Measurements from ENCODE around the gene KCNH1. TPM values are rescaled to one million over a fixed set of nuclear protein-coding genes. Genes with fewer than 3 reads are reported as not detected.

Gene KCNH1
- polyA plus RNA-seq, 3 donors, result 0.26 to 0.73 (median 0.31) TPM

GRCh38 chr1:210748796-210749195 is 385.2 kb downstream of the KCNH1 start:
- DNase-seq (ENCODE audit: extremely low read depth in 1 of 11, low read depth in 9 of 11, low spot score in 4 of 11), result no peak

- no peak for DNase-seq (ENCODE audit: extremely low read depth in 1 of 11, low read depth in 9 of 11, low spot score in 4 of 11)
Measured at GRCh38 chr1:210747890-210748289, 386.1 kb downstream of the KCNH1 start.

- DNase-seq (ENCODE audit: extremely low read depth in 1 of 11, low read depth in 9 of 11, low spot score in 4 of 11), result no peak
Measured at GRCh38 chr1:210747112-210747511, 386.8 kb downstream of the KCNH1 start.

- no peak for DNase-seq (ENCODE audit: extremely low read depth in 1 of 11, low read depth in 9 of 11, low spot score in 4 of 11)
Measured at GRCh38 chr1:210746024-210746731, 387.8 kb downstream of the KCNH1 start.

GRCh38 chr1:210743038-210743437 is 390.9 kb downstream of the KCNH1 start:
- DNase-seq (ENCODE audit: extremely low read depth in 1 of 11, low read depth in 9 of 11, low spot score in 4 of 11), result no peak

DNA sequence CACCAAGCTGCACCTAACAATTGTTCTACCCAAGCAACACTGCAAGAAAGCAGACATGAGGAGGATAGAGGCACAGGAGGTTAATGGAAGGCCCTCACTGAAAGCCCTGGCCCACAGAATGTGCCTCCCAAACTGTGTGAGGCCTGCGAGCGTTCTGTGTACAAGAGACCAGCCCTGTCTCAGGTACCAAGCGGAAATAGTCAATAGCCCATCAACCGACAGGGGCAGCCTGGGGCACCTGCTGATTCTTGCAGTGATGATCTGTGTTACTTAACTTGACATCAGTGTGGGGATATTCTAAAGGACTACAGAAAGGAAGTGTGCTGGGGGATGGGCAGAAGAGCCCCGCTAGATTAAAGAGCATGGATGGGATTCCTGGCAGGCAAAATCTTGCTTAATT is 392.4 kb downstream of the KCNH1 start:
- no peak for DNase-seq (ENCODE audit: extremely low read depth in 1 of 11, low read depth in 9 of 11, low spot score in 4 of 11)

DNA sequence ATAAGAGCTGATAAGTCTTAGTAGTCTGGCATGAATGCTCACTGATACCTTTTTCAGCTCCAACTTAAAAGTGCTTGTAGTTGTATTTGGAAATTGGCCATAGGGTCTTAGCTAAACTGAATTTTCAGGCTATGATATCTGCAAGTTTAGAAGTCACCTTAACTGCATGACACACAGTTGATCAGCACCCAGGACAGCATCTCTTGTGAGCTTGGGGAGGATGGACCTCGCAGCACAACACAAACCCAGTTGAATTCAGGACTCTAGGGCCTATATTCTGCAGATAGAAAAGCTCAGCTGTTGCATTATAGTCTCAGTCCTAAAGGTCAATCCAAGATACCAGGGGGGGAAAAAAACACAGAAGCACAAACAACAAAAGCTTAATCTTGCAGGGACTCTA is 394.3 kb downstream of the KCNH1 start:
- peak in 1 of 11 donors; percentile 4 for DNase-seq (ENCODE audit: extremely low read depth in 1 of 11, low read depth in 9 of 11, low spot score in 4 of 11)

DNA sequence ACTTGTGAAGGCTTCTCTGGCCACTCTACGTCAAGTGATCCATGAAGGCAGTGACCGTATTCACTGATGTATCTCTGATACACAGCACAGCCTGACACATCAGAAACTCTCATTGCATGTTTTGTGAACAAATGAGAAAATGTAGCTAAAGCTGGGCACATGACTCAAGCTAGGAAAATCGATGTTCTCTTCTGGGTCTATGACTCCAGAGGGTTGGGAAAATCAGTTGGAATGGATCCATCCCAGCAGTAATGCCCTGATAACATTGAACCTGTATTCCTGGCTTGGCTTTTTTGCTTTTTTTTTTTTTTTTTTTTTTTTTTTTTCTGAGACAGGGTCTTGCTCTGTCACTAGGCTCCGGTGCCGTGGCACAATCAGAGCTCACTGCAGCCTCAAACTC is 395.7 kb downstream of the KCNH1 start:
- no peak for DNase-seq (ENCODE audit: extremely low read depth in 1 of 11, low read depth in 9 of 11, low spot score in 4 of 11)

DNA sequence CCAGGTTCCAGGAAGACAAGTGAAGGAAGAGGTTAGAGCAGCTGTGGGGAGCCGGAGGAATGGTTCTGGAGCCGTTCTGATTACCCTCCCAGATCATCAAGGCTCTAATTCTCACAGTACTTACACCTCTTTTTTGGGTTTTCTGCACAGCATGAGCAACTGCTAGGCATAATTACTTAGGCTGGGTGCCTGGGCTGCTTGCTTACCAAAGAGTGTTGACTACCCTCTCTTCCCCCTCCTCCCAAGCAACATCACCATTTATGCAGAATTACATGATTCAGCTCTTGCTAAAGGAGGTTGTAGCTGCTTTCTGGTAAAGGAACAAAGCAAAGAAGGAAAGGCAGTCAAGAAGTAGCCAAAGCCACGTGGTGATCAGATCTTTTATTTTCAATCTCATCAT is 397.2 kb downstream of the KCNH1 start:
- DNase-seq (ENCODE audit: extremely low read depth in 1 of 11, low read depth in 9 of 11, low spot score in 4 of 11), result no peak

DNA sequence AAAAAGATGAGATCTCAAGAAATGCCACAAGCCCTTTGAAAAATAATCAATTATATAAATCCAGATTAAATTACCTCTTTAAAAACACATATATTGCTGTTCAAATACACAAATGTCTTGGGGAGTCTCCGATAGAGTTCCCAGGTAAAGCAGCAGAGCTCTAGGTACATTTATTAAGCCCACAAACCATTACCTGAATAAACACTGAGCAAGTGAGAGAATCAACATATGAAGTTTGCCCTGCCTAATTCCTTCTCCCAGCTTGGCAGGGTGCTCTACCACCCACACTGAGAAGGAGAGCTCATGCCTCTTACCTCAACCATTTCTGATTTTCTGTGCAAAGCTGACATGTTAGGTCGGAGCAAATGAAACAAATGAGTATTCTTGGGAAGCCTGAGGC is 402.4 kb downstream of the KCNH1 start:
- no peak for DNase-seq (ENCODE audit: extremely low read depth in 1 of 11, low read depth in 9 of 11, low spot score in 4 of 11)

- DNase-seq (ENCODE audit: extremely low read depth in 1 of 11, low read depth in 9 of 11, low spot score in 4 of 11), result no peak
Measured at GRCh38 chr1:210731193-210731592, 402.8 kb downstream of the KCNH1 start.

DNA sequence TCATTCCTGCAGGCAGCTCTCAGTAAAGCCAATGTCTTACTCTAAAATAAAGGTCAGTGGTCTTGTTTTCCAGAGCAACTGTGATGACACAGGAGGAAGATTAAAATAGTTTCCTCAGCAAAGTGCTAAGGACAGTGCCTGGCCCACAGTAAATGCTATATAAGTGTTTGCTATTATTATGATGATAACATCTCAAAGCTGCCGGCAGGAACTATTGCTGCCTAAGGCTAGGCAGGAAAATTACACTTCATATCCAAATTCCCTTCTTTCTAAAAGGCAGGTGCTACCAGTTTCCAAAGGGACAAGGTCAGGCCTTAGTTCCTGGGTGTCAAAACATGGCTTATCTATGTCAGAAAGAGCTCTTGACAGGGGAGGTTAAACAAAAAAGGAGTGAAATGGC is 403.9 kb downstream of the KCNH1 start:
- DNase-seq (ENCODE audit: extremely low read depth in 1 of 11, low read depth in 9 of 11, low spot score in 4 of 11), result no peak

DNA sequence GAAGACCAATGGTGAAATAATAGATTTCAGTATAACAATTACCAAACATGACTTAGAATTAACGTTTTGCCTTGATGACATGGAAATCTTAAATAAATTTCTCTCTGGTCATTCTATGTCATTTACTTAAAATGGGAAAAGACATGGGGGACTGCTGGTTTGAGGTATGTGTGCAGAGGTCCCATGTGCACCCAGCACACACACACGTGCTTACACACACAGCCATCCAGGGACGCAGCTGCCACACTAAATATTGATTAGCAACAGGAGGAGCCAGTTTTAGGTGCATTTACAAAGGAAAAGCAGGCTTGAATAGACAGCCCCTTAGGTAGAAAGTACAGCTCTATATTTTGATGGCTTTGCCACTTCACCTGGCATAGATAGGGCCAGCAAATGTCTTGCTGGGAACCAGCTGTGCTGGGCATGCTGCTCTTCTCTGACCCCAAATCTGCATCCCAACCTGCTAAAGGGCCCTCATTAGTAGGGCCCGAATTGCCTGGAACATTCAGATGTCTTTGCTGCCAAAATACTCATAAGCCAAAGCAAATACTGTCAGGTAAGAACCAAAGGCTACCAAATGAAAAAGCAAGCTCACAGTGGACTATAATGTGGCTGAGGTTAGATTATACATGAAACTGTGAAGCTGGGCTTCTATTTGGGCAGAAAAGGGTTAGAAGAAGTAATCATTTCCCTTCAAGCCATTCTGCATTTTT is 405.4 kb downstream of the KCNH1 start:
- DNase-seq (ENCODE audit: extremely low read depth in 1 of 11, low read depth in 9 of 11, low spot score in 4 of 11), result no peak

DNA sequence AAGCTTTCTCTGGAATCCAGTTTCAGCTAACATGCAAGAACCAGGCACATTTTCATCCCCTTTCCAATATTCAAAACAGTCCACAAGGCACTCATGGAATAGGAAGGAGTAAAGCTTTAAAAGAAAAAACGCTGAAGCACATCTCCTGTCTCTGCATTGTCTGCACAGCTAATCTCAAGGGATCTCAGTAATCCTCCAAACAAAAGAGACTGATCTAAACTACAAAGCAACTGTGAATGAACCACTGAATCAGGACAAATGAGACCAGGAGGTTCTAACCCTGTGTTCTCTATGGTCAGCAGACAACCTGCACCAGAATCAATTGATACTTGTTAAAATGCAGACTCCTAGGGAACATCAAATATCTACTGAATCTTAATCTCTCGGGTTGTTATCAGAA is 406.2 kb downstream of the KCNH1 start:
- no peak for DNase-seq (ENCODE audit: extremely low read depth in 1 of 11, low read depth in 9 of 11, low spot score in 4 of 11)

GRCh38 chr1:210726621-210727020 is 407.3 kb downstream of the KCNH1 start:
- peak; percentile 13 to 62 (median 38) for DNase-seq (ENCODE audit: extremely low read depth in 1 of 11, low read depth in 9 of 11, low spot score in 4 of 11)

- no peak for DNase-seq (ENCODE audit: extremely low read depth in 1 of 11, low read depth in 9 of 11, low spot score in 4 of 11)
Measured at GRCh38 chr1:210724768-210725167, 409.2 kb downstream of the KCNH1 start.

- no peak for DNase-seq (ENCODE audit: extremely low read depth in 1 of 11, low read depth in 9 of 11, low spot score in 4 of 11)
Measured at GRCh38 chr1:210723646-210724045, 410.3 kb downstream of the KCNH1 start.

DNA sequence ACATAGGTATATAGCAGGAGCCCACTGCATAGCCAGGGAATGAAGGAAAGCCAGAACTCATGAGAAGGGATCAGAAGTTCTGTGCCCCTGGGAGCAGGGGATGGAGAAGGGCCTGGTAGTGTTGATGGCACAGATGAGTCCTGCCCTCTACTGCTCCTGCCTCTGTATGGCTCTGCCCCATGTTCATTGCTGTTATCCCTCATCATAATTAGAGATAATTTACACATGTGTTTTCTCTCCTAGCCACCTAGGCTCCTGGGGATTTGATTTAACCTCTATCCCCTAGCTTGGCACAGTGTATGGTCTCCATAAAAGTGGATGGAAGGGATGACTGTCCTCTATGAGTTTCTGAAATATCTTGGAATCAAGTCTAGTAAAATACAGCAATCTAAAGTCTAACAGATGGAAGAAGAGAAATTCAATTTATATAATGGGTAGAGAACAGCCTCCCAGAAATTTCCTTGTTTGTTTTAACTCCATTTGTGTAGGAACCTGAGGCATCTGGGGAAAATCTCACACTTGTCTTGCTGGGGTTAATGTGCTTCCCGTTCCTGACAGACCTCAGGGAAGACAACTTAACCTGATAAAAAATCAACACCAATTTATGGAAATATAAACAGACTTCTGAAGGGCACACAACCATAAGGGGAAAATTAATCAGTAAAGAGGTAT is 411.4 kb downstream of the KCNH1 start:
- DNase-seq (ENCODE audit: extremely low read depth in 1 of 11, low read depth in 9 of 11, low spot score in 4 of 11), result no peak

DNA sequence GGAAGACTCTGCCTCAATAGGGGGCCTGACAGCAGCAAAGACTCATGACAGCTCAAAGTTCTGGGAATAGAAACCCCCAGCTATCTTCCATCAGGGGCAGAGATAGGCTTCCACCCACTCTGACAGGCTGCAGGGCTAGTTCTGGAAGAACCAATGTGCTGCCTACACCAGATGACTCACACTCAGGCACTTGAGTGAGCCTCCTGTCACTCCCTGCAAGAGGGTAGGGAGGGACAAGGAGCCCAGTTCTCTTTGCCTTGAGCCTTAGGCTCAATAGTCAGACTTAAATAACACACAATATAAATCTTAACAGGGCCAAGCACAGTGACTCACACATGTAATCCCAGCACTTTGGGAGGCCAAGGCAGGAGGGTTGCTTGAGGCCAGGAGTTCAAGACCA is 418.9 kb downstream of the KCNH1 start:
- DNase-seq (ENCODE audit: extremely low read depth in 1 of 11, low read depth in 9 of 11, low spot score in 4 of 11), result no peak
